T-helper 1 cell treated with Interleukin-12 subunit alpha and Interleukin-12 subunit beta and Interleukin-4 antibody, amounts not matched to agents 30 μg/mL and 1 μg/mL, for 36 hours (primary cell): ENCODE results near the gene HPS3.

Experiments used
- H3K27ac Mint-ChIP-seq: one replicate; pipeline ENCODE4 v1.8.0; 2021; ENCODE audit warnings: mild to moderate bottlenecking, mixed read lengths
- H3K27me3 Mint-ChIP-seq: one replicate; pipeline ENCODE4 v1.8.0; 2021; ENCODE audit warnings: low read depth, mixed read lengths
- H3K36me3 Mint-ChIP-seq: one replicate; pipeline ENCODE4 v1.8.0; 2021; ENCODE audit warnings: low read depth, mixed read lengths
- H3K4me1 Mint-ChIP-seq: one replicate; pipeline ENCODE4 v1.8.0; 2021; ENCODE audit warnings: low read depth, mixed read lengths
- H3K4me3 Mint-ChIP-seq: one replicate; pipeline ENCODE4 v1.8.0; 2021; ENCODE audit warnings: mild to moderate bottlenecking, moderate library complexity, mixed read lengths
- H3K9me3 Mint-ChIP-seq: one replicate; pipeline ENCODE4 v1.8.0; 2021; ENCODE audit warnings: mixed read lengths

Gene HPS3

DNA sequence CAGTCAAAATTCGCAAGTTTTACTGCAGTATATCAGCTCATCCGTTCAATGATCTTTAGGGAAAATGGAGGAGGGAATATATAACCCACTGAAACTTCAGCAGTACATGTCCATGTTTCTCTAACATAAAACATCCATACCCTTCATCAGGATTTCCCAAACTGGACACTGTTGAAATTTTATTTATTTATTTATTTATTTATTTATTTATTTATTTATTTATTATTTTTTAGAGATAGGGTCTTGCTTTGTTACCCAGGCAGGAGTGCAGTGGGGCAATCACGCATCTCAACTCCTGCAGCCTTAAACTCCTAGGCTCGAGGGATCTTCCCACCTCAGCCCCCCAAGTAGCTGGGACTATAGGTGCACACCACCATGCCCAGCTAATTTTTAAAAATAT lies 28.3 kb upstream of the HPS3 start:
- Mint-ChIP-seq H3K4me1 (no peaks in the 10 kb centered on the region), H3K9me3 (peaks cover 5% of the 10 kb centered on the region), H3K27me3 (peaks cover 34% of the 10 kb centered on the region), H3K4me3 (no peak overlapping the region), H3K36me3 (no peaks in the 10 kb centered on the region), H3K27ac (no peak overlapping the region)

DNA sequence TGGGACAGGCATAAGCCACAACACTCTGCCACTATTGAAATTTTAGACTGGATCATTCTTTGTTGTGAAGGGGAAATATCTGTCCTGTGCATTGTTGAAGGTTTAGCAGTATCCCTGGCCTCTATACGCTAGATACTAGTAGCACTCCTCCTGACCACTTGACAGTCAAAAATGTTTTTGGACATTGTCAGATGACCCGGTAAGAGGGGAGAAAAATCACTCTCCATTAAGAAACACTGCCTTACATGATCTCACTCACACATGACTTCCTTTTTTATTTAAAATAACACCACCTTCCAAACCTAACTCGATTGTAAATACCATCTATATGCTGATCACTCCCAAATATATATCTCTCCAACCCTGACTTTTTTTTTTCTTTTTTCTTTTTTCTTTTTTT lies 27.8 kb upstream of the HPS3 start:
- peaks cover 9% of the 10 kb centered on the region for H3K9me3 Mint-ChIP-seq
- H3K27ac Mint-ChIP-seq, result no peak overlapping the region
- no peaks in the 10 kb centered on the region for H3K4me1 Mint-ChIP-seq
- no peak overlapping the region for H3K4me3 Mint-ChIP-seq
- peaks cover 39% of the 10 kb centered on the region for H3K27me3 Mint-ChIP-seq
- H3K36me3 Mint-ChIP-seq, result no peaks in the 10 kb centered on the region

DNA sequence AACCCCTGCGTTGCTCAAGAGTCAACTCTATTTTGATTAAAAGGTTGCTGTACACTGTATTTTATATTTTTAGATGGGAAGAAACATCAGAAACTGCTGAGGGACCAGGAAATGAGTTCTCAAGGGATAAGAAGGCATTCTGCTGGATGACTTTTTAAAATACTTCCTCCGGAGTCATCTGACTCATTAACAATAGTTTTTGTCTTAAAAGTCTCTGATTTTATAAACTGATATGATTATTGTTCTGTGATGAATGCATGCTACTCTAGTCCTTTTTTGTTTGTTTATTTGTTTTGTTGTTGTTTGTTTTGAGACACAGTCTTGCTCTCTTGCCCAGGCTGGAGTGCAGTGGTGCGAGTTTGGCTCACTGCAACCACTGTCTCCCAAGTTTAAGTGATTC lies 25.0 kb upstream of the HPS3 start:
- Mint-ChIP-seq H3K4me1 (no peaks in the 10 kb centered on the region), H3K27ac (no peak overlapping the region), H3K9me3 (peaks cover 10% of the 10 kb centered on the region), H3K4me3 (no peak overlapping the region), H3K36me3 (no peaks in the 10 kb centered on the region), H3K27me3 (peaks cover 40% of the 10 kb centered on the region)

DNA sequence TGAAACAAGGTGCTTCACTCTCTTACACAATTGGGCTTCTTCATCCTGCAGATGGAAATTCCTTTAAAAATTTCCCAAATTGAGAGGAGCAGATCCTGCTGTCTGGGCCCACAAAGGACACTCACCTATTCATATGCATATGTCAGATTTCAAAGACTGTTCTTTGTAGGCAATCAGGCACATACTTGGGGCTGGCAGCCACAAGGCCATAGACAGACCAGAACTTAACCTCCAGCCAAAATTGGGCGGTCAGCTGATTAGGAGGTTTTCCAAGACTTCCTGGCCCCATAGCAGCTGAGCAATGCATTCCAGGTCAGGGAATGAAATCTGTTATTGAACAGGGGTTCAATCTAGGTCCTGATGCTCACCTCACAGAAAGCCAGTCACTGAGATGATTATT lies 15.0 kb upstream of the HPS3 start:
- Mint-ChIP-seq H3K27ac (no peak overlapping the region), H3K4me3 (no peak overlapping the region), H3K27me3 (no peaks in the 10 kb centered on the region), H3K36me3 (no peaks in the 10 kb centered on the region), H3K4me1 (no peaks in the 10 kb centered on the region), H3K9me3 (no peaks in the 10 kb centered on the region)

DNA sequence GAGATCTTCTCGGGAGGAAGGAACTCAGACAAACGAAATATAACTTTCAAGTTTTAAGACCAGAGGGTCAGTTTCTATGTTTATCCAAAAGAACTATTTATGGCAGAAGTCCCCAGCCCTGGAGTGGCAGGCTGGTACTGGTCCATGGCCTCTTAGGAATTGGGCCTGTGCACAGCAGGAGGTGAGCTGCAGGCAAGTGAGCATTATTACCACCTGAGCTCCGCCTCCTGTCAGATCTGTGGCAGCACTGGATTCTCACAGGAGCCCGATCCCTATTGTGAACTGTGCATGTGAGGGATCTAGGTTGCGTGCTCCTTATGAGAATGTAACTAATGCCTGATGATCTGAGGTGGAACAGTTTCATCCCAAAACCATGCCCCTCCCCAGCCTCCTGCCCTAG lies 14.3 kb upstream of the HPS3 start:
- Mint-ChIP-seq H3K36me3 (no peaks in the 10 kb centered on the region), H3K9me3 (no peaks in the 10 kb centered on the region), H3K4me1 (no peaks in the 10 kb centered on the region), H3K27ac (no peak overlapping the region), H3K27me3 (no peaks in the 10 kb centered on the region), H3K4me3 (no peak overlapping the region)

DNA sequence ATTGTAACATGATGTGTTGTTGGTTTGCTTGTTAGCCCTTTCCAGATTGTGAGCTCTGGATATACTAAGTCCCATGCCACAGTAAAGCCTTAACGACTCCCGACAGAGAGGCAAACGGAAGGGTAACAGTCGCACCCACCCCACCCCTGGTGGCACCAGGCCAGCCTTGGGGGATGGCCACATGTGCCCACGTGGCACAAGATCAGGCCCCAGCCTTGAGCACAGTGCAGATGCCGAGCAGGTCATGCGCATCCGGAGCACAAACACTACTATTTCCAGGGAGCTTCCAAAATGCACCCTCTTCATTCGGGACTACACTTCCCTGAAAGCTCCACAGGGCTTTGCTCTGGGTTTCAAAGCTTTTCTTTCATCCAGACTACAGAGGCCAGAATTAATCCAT lies 10.7 kb upstream of the HPS3 start:
- H3K27me3 Mint-ChIP-seq, result peaks cover 6% of the 10 kb centered on the region
- H3K9me3 Mint-ChIP-seq, result no peaks in the 10 kb centered on the region
- H3K36me3 Mint-ChIP-seq, result no peaks in the 10 kb centered on the region
- no peak overlapping the region for H3K4me3 Mint-ChIP-seq
- peaks cover 3% of the 10 kb centered on the region for H3K4me1 Mint-ChIP-seq
- no peak overlapping the region for H3K27ac Mint-ChIP-seq

GRCh38 chr3:149119466-149119865 lies 10.0 kb upstream of the HPS3 start:
- no peak overlapping the region for H3K4me3 Mint-ChIP-seq
- H3K9me3 Mint-ChIP-seq, result no peaks in the 10 kb centered on the region
- peaks cover 4% of the 10 kb centered on the region for H3K4me1 Mint-ChIP-seq
- H3K27ac Mint-ChIP-seq, result no peak overlapping the region
- peaks cover 11% of the 10 kb centered on the region for H3K27me3 Mint-ChIP-seq
- no peaks in the 10 kb centered on the region for H3K36me3 Mint-ChIP-seq

GRCh38 chr3:149120051-149120972 lies 9.1 kb upstream of the HPS3 start:
- no peaks in the 10 kb centered on the region for H3K9me3 Mint-ChIP-seq

DNA sequence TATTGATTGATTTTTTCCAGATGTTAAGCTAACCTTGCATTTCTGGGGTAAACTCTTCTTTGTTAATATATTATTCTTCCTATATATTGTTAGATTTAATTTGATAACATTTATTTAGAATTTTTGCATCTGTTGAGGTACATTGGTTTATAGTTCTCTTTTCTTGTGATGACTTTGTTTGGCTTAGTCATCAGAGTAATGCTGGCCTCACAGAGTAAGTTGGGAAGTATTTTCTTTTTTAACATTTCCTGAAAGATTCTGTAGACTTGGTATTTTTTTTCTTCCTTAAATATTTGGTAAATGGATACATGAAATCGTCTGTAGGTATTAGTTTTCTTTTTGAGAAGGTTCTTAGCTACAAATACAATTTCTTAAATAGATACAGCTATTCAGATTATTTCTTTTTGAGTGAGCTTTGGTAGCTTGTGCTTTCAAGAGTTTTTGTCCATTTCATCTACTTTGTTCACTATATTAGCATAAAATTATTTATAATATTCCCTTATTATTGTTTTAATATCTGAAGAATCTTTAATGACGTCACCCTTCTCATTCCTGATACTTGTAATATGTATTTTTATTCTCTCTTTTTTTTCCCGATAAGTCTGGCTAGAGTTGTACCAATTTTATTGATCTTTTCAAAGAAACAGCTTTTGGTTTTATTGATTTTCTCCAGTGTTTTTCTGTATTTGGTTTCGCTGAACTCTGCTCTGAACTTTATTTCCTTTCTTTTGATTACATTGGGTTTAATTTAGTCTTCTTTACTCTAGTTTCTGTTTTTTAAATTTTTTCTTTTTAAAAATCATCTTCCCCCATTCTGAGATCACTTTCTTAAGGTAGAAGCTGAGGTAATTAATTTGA lies 6.5 kb upstream of the HPS3 start:
- Mint-ChIP-seq H3K9me3 (no peaks in the 10 kb centered on the region), H3K4me1 (peaks cover 4% of the 10 kb centered on the region), H3K27ac (no peak overlapping the region), H3K36me3 (peaks cover 1% of the 10 kb centered on the region), H3K4me3 (no peak overlapping the region), H3K27me3 (peaks cover 37% of the 10 kb centered on the region)

More at GRCh38 chr3:149120051-149120972, 9.1 kb upstream of the HPS3 start:
- Mint-ChIP-seq H3K4me1 (peaks cover 4% of the 10 kb centered on the region), H3K27me3 (peaks cover 19% of the 10 kb centered on the region), H3K36me3 (peaks cover 1% of the 10 kb centered on the region), H3K4me3 (no peak overlapping the region), H3K27ac (no peak overlapping the region)

DNA sequence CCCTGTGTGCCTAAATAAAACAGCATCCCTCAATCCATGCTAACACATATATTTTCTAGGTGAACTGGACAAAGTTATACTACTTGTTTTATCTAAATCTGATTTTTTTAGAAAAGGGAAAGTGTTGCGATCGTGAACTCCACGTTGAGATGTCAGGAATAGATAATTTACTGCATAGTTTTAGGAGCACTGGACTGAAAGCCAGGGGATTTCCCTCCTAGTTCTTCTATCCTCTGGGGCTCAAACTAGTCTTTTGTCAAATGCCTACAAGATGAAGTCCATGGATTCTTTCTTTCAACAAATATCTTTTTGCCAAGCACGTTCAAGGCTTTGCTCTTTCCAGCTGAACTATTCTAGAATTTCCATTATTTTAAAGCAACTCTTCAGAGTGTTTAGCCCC lies 617 bp upstream of the HPS3 start:
- Mint-ChIP-seq H3K4me1 (peaks cover 27% of the 10 kb centered on the region), H3K27ac (peak overlapping the region; percentile 75), H3K4me3 (peak overlapping the region; percentile 87), H3K36me3 (peaks cover 7% of the 10 kb centered on the region), H3K9me3 (no peaks in the 10 kb centered on the region), H3K27me3 (peaks cover 37% of the 10 kb centered on the region)

DNA sequence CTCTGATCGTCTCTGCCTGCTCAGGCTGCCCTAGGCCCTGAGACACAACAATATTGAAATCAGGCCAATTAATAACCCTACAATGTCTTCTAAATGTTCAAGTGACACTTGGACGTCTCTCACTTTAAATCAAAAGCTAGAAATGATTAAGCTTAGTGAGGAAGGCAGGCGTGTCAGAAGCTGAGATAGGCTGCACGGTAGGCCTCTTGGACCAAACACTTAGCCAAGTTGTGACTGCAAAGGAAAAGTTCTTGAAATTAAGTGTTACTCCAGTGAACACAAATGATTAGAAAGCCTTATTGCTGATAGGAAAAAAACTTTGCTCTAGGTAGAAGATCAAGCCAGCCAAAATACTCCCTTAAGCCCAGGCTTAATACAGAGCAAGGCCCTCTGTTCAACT lies 2.2 kb downstream of the HPS3 start:
- H3K27ac Mint-ChIP-seq, result peak overlapping the region; percentile 28
- H3K36me3 Mint-ChIP-seq, result peaks cover 8% of the 10 kb centered on the region
- peaks cover 29% of the 10 kb centered on the region for H3K4me1 Mint-ChIP-seq
- peaks cover 15% of the 10 kb centered on the region for H3K27me3 Mint-ChIP-seq
- H3K4me3 Mint-ChIP-seq, result peak overlapping the region; percentile 73
- H3K9me3 Mint-ChIP-seq, result no peaks in the 10 kb centered on the region

DNA sequence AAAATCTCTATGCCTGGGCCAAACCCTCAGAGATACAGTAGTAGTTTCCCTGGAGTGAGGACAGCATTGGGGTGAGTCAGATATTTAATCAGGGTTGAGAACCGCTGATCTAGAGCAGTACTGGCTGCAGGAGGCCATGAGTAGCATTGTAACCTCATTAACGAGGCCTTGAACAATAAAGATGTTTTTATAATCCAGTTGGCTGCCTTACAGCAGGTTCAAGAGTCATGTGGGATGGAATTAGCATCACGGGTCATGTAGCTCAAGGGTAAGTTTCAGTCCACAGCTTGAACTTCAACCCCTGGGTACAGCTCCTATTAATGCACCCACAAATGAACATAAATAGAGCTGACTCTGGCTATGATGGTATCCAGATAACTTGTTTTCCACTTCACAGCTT lies 5.1 kb downstream of the HPS3 start:
- Mint-ChIP-seq H3K9me3 (no peaks in the 10 kb centered on the region), H3K27ac (no peak overlapping the region), H3K27me3 (no peaks in the 10 kb centered on the region), H3K4me3 (no peak overlapping the region), H3K36me3 (peaks cover 8% of the 10 kb centered on the region), H3K4me1 (peaks cover 26% of the 10 kb centered on the region)

GRCh38 chr3:149142682-149143081 lies 13.2 kb downstream of the HPS3 start:
- no peaks in the 10 kb centered on the region for H3K9me3 Mint-ChIP-seq
- no peak overlapping the region for H3K27ac Mint-ChIP-seq
- H3K4me3 Mint-ChIP-seq, result no peak overlapping the region
- peaks cover 20% of the 10 kb centered on the region for H3K36me3 Mint-ChIP-seq
- H3K27me3 Mint-ChIP-seq, result no peaks in the 10 kb centered on the region
- H3K4me1 Mint-ChIP-seq, result peaks cover 5% of the 10 kb centered on the region

- Mint-ChIP-seq H3K27ac (no peak overlapping the region), H3K4me1 (peaks cover 5% of the 10 kb centered on the region), H3K9me3 (no peaks in the 10 kb centered on the region), H3K4me3 (no peak overlapping the region), H3K36me3 (peaks cover 29% of the 10 kb centered on the region), H3K27me3 (no peaks in the 10 kb centered on the region)
Measured at GRCh38 chr3:149145356-149145755, 15.9 kb downstream of the HPS3 start.

- Mint-ChIP-seq H3K4me1 (peaks cover 5% of the 10 kb centered on the region), H3K27me3 (no peaks in the 10 kb centered on the region), H3K27ac (no peak overlapping the region), H3K4me3 (no peak overlapping the region), H3K9me3 (no peaks in the 10 kb centered on the region), H3K36me3 (peaks cover 32% of the 10 kb centered on the region)
Measured at GRCh38 chr3:149145974-149146373, 16.5 kb downstream of the HPS3 start.
